Measurements from ENCODE around the gene GULP1. TPM values are rescaled to one million over a fixed set of nuclear protein-coding genes. Genes with fewer than 3 reads are reported as not detected.

The GULP1 gene, protein sequence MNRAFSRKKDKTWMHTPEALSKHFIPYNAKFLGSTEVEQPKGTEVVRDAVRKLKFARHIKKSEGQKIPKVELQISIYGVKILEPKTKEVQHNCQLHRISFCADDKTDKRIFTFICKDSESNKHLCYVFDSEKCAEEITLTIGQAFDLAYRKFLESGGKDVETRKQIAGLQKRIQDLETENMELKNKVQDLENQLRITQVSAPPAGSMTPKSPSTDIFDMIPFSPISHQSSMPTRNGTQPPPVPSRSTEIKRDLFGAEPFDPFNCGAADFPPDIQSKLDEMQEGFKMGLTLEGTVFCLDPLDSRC
- total RNA-seq (ENCODE audit: unreplicated experiment), result 17.7 TPM
- long read RNA-seq, partial matches to known transcripts, result 0 of 5 reads
- long read RNA-seq, other reads (novel, unspliced or antisense), result 3 of 5 reads

DNA sequence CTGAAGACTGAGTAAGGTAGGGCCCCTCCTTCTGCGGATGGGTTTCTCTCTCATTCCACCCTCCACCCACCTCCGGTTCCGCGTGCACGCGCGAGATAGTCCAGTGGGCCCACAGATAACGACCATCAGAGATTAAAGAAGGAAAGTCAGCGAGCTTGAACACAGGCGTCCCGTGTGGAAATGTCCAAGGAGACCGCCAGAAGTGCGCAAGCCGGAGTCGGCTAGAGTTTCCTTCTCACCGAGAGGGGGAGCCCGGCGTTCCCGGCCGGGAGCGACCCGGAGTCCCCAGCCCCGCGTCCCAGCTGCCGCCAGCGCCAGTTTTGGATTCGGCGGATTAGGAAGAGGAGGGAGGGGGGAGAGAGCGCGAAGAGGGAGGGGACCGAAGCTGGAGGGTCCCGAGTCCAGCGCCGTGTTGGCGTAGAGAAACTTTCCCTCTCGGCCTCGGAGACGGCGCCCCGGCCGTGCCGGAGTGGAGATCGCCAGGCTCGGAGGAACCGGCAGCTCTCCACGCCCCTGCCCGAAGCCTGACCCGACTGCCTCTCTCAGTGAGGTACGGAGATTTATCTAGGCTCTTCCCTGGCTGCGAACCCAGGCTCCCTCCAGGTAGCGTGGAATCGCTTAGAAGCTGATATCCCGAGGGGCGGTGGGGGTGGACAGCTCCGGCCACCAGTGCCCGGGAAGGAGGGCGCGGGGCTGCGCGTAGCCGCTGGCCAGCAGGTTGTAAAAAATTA, at the start of gene GULP1:
Gene GULP1 (plus strand): TSS at position 258 of the 731 bp plus-strand sequence. CDS start 185,829 bp downstream, outside the sequence.
- peaks cover 9% of the 10 kb centered on the region for H3K27me3 Mint-ChIP-seq (ENCODE audit: unreplicated experiment)
- peak; percentile 83 for DNase-seq
- peak within 1 kb of the TSS; percentile 86 for H3K27ac Mint-ChIP-seq (ENCODE audit: unreplicated experiment)
- H3K4me3 Mint-ChIP-seq (ENCODE audit: unreplicated experiment), result peak within 1 kb of the TSS; percentile 98
- H3K9me3 Mint-ChIP-seq (ENCODE audit: unreplicated experiment), result peaks cover 11% of the 10 kb centered on the region
- H3K4me1 Mint-ChIP-seq (ENCODE audit: low read depth, unreplicated experiment), result peaks cover 22% of the 10 kb centered on the region
- H3K36me3 Mint-ChIP-seq (ENCODE audit: unreplicated experiment), result no peaks in the 10 kb centered on the region
- peak; percentile 54 for TF ChIP-seq CTCF (IDR thresholded peaks at IDR 0.05; ENCODE audit: partially characterized antibody, unreplicated experiment)

- peaks cover 3% of the 10 kb centered on the region for H3K27me3 Mint-ChIP-seq (ENCODE audit: unreplicated experiment)
- H3K36me3 Mint-ChIP-seq (ENCODE audit: unreplicated experiment), result peaks cover 8% of the 10 kb centered on the region
- peaks cover 2% of the 10 kb centered on the region for H3K4me1 Mint-ChIP-seq (ENCODE audit: low read depth, unreplicated experiment)
- H3K9me3 Mint-ChIP-seq (ENCODE audit: unreplicated experiment), result no peaks in the 10 kb centered on the region
- DNase-seq, result no peak
- H3K27ac Mint-ChIP-seq (ENCODE audit: unreplicated experiment), result no peak overlapping the region
- no peak for TF ChIP-seq CTCF (IDR thresholded peaks at IDR 0.05; ENCODE audit: partially characterized antibody, unreplicated experiment)
- H3K4me3 Mint-ChIP-seq (ENCODE audit: unreplicated experiment), result no peak overlapping the region
Measured at GRCh38 chr2:188243381-188243780, 48.3 kb upstream of the GULP1 start.

- Mint-ChIP-seq H3K27ac (ENCODE audit: unreplicated experiment) (no peak overlapping the region), H3K27me3 (ENCODE audit: unreplicated experiment) (peaks cover 3% of the 10 kb centered on the region), H3K4me1 (ENCODE audit: low read depth, unreplicated experiment) (peaks cover 2% of the 10 kb centered on the region), H3K9me3 (ENCODE audit: unreplicated experiment) (no peaks in the 10 kb centered on the region), H3K4me3 (ENCODE audit: unreplicated experiment) (no peak overlapping the region), H3K36me3 (ENCODE audit: unreplicated experiment) (no peaks in the 10 kb centered on the region)
- DNase-seq, result no peak
- no peak for TF ChIP-seq CTCF (IDR thresholded peaks at IDR 0.05; ENCODE audit: partially characterized antibody, unreplicated experiment)
Measured at GRCh38 chr2:188244383-188244782, 47.3 kb upstream of the GULP1 start.

DNA sequence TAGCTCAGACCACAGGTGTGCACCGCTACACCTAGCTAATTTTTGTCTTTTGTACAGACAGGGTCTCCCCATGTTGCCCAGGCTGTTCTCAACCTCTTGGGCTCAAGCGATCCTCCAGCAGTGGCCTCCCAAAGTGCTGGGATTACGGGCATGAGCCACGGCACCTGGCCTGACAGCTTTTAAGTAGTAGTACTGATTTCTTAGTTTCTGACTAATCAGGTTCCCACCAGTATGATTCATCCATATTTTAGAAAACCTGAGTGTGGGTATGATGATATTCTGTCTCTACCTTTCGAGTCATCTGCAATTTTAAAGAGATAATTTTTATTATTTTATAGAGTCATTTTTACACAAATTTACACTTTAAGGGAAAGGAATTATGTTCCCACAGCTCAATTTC, 46.4 kb upstream of the GULP1 start:
- no peak for DNase-seq
- no peaks in the 10 kb centered on the region for H3K36me3 Mint-ChIP-seq (ENCODE audit: unreplicated experiment)
- TF ChIP-seq CTCF (IDR thresholded peaks at IDR 0.05; ENCODE audit: partially characterized antibody, unreplicated experiment), result no peak
- H3K4me3 Mint-ChIP-seq (ENCODE audit: unreplicated experiment), result no peak overlapping the region
- no peaks in the 10 kb centered on the region for H3K9me3 Mint-ChIP-seq (ENCODE audit: unreplicated experiment)
- peaks cover 2% of the 10 kb centered on the region for H3K4me1 Mint-ChIP-seq (ENCODE audit: low read depth, unreplicated experiment)
- H3K27ac Mint-ChIP-seq (ENCODE audit: unreplicated experiment), result no peak overlapping the region
- peaks cover 3% of the 10 kb centered on the region for H3K27me3 Mint-ChIP-seq (ENCODE audit: unreplicated experiment)

- no peak for TF ChIP-seq CTCF (IDR thresholded peaks at IDR 0.05; ENCODE audit: partially characterized antibody, unreplicated experiment)
- Mint-ChIP-seq H3K36me3 (ENCODE audit: unreplicated experiment) (no peaks in the 10 kb centered on the region), H3K27ac (ENCODE audit: unreplicated experiment) (no peak overlapping the region), H3K4me1 (ENCODE audit: low read depth, unreplicated experiment) (peaks cover 2% of the 10 kb centered on the region), H3K9me3 (ENCODE audit: unreplicated experiment) (no peaks in the 10 kb centered on the region), H3K4me3 (ENCODE audit: unreplicated experiment) (no peak overlapping the region), H3K27me3 (ENCODE audit: unreplicated experiment) (peaks cover 3% of the 10 kb centered on the region)
- no peak for DNase-seq
Measured at GRCh38 chr2:188248513-188248912, 43.2 kb upstream of the GULP1 start.

All from glutamatergic neuron (in vitro differentiated cells).